ENCODE measurements around the gene EML4.

DNA sequence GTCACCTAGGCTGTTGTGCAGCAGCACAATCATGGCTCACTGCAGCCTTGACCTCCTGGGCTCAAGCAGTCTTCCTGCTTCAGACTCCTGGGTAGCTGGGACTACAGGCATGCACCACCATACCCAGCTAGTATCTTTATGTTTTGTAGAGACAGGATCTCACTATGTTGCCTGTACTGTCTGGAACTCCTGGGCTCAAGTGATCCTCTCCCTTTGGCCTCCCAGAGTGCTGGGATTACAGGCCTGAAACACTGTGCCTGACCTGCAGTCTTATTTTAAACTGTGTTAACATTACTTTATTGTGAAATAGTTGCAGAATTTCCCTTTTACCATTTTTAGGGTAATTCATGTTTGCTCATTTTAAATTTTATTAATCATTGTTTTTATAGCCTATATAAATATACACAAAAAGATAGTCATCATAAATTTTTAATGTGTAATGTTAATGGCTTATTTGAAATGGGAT lies 24.6 kb downstream of the EML4 start:
- TF ChIP-seq GATA2 (IDR thresholded peaks at IDR 0.05; ENCODE audit: low read depth, low read length), result no peak
- no peak for TF ChIP-seq GATA3 (IDR thresholded peaks at IDR 0.05; ENCODE audit: low read depth, low read length)

All from SH-SY5Y (cell line).